ENCODE measurements around the gene PALM3. TPM values are rescaled to one million over a fixed set of nuclear protein-coding genes. Genes with fewer than 3 reads are reported as not detected.

Gene PALM3
- total and polyA plus RNA-seq, 9 donors: 0.17 to 2.6 (median 0.33) TPM; not detected in 2

- 12 to 19% (median 15%) methylated on average over 15 of the region's 15 CpGs for WGBS, 3 donors
- Histone ChIP-seq H3K4me1 (ENCODE audit: insufficient read depth) (peaks cover 4% of the 10 kb centered on the region), H3K27ac (no peak overlapping the region), H3K36me3 (no peaks in the 10 kb centered on the region), H3K27me3 (no peaks in the 10 kb centered on the region), H3K9me3 (no peaks in the 10 kb centered on the region), H3K4me3 (no peak overlapping the region)
- intact Hi-C loops (cut with DNase I): no loop called here
- TF ChIP-seq POLR2A (IDR thresholded peaks at IDR 0.05) (no peak), EP300 (IDR thresholded peaks at IDR 0.05) (no peak), CTCF (IDR thresholded peaks at IDR 0.05) (no peak)
- no peak for DNase-seq
Measured at GRCh38 chr19:14059093-14059480, 2.8 kb downstream of the PALM3 start.

GRCh38 chr19:14058182-14059092 is 3.4 kb downstream of the PALM3 start:
- Histone ChIP-seq H3K4me1 (ENCODE audit: insufficient read depth) (peaks cover 4% of the 10 kb centered on the region), H3K4me3 (no peak overlapping the region), H3K27ac (no peak overlapping the region), H3K9me3 (no peaks in the 10 kb centered on the region), H3K36me3 (no peaks in the 10 kb centered on the region), H3K27me3 (no peaks in the 10 kb centered on the region)
- TF ChIP-seq POLR2A (IDR thresholded peaks at IDR 0.05) (no peak), CTCF (IDR thresholded peaks at IDR 0.05) (no peak), EP300 (IDR thresholded peaks at IDR 0.05) (no peak)
- intact Hi-C loops (cut with DNase I): no loop called here
- no peak for DNase-seq
- 15 to 21% (median 21%) methylated on average over 17 of the region's 17 CpGs for WGBS, 3 donors

GRCh38 chr19:14056741-14057356 is 5.0 kb downstream of the PALM3 start:
- no peak overlapping the region for H3K27ac ChIP-seq
- H3K4me1 ChIP-seq (ENCODE audit: insufficient read depth): peaks cover 4% of the 10 kb centered on the region
- no peaks in the 10 kb centered on the region for H3K27me3 ChIP-seq
- 18 to 21% (median 20%) methylated on average over 19 of the region's 19 CpGs for WGBS, 3 donors
- no peak for DNase-seq
- H3K36me3 ChIP-seq: no peaks in the 10 kb centered on the region
- no peaks in the 10 kb centered on the region for H3K9me3 ChIP-seq
- no peak for TF ChIP-seq EP300 (IDR thresholded peaks at IDR 0.05)
- no peak for TF ChIP-seq CTCF (IDR thresholded peaks at IDR 0.05)
- TF ChIP-seq POLR2A (IDR thresholded peaks at IDR 0.05): no peak
- H3K4me3 ChIP-seq: peak overlapping the region; percentile 33
- intact Hi-C loops (cut with DNase I): no loop called here

- H3K27me3 ChIP-seq: no peaks in the 10 kb centered on the region
- whole genome bisulfite sequencing, 3 donors: 89 to 95% (median 90%) methylated on average over 10 of the region's 10 CpGs
- no peak overlapping the region for H3K27ac ChIP-seq
- no peak overlapping the region for H3K4me3 ChIP-seq
- intact Hi-C loops (cut with DNase I): no loop called here
- no peak for DNase-seq
- no peak for TF ChIP-seq CTCF (IDR thresholded peaks at IDR 0.05)
- no peak for TF ChIP-seq POLR2A (IDR thresholded peaks at IDR 0.05)
- no peak for TF ChIP-seq EP300 (IDR thresholded peaks at IDR 0.05)
- no peaks in the 10 kb centered on the region for H3K36me3 ChIP-seq
- peaks cover 4% of the 10 kb centered on the region for H3K4me1 ChIP-seq (ENCODE audit: insufficient read depth)
- H3K9me3 ChIP-seq: no peaks in the 10 kb centered on the region
Measured at GRCh38 chr19:14056069-14056666, 5.7 kb downstream of the PALM3 start.

Measured in ovary (tissue), 9 donors.